GM10248 (cell line): Measurements from ENCODE around the gene BICDL1.

ENCODE experiments used
- CTCF ChIA-PET: fragments of 300-600 bp; sonication (Branson Sonifier 250); formaldehyde crosslinking; extraction: SDS; loops from one replicate; lab custom pipeline; 2021; ENCODE audit warnings: antibody characterized with exemption; lab: Yijun Ruan, JAX
- POLR2A ChIA-PET: fragments of 350-650 bp; sonication (Branson Sonifier 250); formaldehyde crosslinking; extraction: SDS; loops from one replicate; lab custom pipeline; 2020; ENCODE audit warnings: antibody characterized with exemption; lab: Yijun Ruan, JAX
- DNase-seq: peaks from one replicate; pipeline ENCODE4 v3.0.0; 2012; ENCODE audit errors: extremely low spot score
- TF ChIP-seq, protein P1 (sequence below): IDR thresholded peaks from 2 replicates; pipeline ENCODE4 v1.5.1; 2012; ENCODE audit warnings: mild to moderate bottlenecking, low read depth; ENCODE audit errors: extremely low read depth, missing control alignments, control extremely low read depth

BICDL1 gene

GRCh38 chr12:120095331-120095730, 106.3 kb downstream of the BICDL1 start:
- ChIA-PET POLR2A (no interaction called here), CTCF (no interaction called here)
- TF ChIP-seq, protein P1, sequence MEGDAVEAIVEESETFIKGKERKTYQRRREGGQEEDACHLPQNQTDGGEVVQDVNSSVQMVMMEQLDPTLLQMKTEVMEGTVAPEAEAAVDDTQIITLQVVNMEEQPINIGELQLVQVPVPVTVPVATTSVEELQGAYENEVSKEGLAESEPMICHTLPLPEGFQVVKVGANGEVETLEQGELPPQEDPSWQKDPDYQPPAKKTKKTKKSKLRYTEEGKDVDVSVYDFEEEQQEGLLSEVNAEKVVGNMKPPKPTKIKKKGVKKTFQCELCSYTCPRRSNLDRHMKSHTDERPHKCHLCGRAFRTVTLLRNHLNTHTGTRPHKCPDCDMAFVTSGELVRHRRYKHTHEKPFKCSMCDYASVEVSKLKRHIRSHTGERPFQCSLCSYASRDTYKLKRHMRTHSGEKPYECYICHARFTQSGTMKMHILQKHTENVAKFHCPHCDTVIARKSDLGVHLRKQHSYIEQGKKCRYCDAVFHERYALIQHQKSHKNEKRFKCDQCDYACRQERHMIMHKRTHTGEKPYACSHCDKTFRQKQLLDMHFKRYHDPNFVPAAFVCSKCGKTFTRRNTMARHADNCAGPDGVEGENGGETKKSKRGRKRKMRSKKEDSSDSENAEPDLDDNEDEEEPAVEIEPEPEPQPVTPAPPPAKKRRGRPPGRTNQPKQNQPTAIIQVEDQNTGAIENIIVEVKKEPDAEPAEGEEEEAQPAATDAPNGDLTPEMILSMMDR = no peak

GRCh38 chr12:120095736-120096135, 106.7 kb downstream of the BICDL1 start:
- DNase-seq = no peak
- ChIA-PET POLR2A (no interaction called here), CTCF (no interaction called here)
- TF ChIP-seq, protein P1 = no peak

More at GRCh38 chr12:120095331-120095730, 106.3 kb downstream of the BICDL1 start:
- no peak for DNase-seq

DNA sequence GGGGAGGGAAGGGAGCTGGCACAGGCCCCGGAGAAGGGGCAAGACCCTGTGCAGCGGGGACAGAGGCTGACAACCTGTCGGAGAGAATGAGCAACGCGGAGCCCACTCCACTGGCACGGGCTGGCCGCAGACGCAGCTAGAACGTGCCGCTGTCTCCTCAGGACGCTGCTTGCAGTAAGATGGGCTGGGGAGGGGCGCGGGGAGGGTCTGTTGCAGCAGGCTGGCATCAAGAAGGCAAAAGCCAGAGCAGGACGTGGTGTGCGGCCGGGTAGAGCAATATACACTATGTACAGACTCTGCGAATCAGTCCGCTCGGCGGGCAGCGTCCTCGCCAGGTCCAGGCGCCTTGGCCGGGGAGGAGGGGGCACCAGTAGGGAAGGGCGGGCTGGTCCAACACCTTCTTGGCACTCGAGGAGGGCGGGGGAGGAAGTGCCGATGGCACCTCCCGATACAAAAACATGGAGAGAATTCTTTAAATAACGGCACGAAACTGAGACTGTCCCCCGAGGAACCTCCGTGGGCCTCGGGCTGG, 107.7 kb downstream of the BICDL1 start:
- POLR2A ChIA-PET = interaction anchor here (0.6 kb wide), 1 partner anchor 9 kb away, joined by 3 read pairs; no protein-coding TSS in a partner anchor
- CTCF ChIA-PET = interaction anchor here (2.0 kb wide), 1 partner anchor 10 kb away, joined by 9 read pairs; no protein-coding TSS in a partner anchor
- no peak for DNase-seq
- TF ChIP-seq, protein P1 = no peak

- CTCF ChIA-PET = no interaction called here
- POLR2A ChIA-PET = no interaction called here
- TF ChIP-seq, protein P1 = no peak
- no peak for DNase-seq
Observed at GRCh38 chr12:120098756-120099470, 109.9 kb downstream of the BICDL1 start.

DNA sequence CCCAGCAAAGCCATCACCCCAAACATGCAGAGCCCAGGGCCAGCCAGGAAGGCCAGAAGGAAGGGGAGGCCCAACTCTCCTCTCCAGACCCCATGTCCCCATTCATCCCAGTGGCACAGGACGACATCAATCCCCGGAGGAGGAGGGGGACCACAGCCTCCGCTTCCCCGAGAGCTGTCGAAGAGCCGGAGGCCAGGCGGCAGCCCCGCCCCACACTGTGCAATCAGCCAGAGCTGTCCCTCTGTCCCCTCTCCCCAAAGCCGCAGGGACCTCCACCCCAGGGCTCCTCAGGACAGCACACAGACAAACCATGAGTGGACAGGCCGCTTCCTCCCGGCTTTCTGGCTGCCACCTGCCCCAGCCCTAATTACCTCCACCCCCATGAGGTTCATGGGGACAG, 110.7 kb downstream of the BICDL1 start:
- ChIA-PET POLR2A (interaction anchor here (1.2 kb wide), 1 partner anchor 101 kb away, joined by 7 read pairs; the partner anchor contains the start of gene RPLP0), CTCF (interaction anchor here (1.8 kb wide), 1 partner anchor 15 kb away, joined by 5 read pairs; no protein-coding TSS in a partner anchor)
- TF ChIP-seq, protein P1 = no peak
- no peak for DNase-seq

- DNase-seq = no peak
- POLR2A ChIA-PET = interaction anchor here (0.9 to 1.2 kb wide), 3 partner anchors 14 to 100 kb away, joined by 3 to 7 read pairs (median 3); partner anchors contain the start of gene RPLP0
- CTCF ChIA-PET = interaction anchor here (1.8 to 3.3 kb wide), 2 partner anchors 13 to 14 kb away, joined by 5 to 13 read pairs; no protein-coding TSS in a partner anchor
- TF ChIP-seq, protein P1 = no peak
Observed at GRCh38 chr12:120100630-120101029, 111.6 kb downstream of the BICDL1 start.
